ENCODE measurements around the gene MCL1.
"Not testable (repeated sequence)": the region's sequence is repeated elsewhere in the genome, so short reads cannot be mapped to it uniquely, and the experiment has no call there.

Gene MCL1

DNA sequence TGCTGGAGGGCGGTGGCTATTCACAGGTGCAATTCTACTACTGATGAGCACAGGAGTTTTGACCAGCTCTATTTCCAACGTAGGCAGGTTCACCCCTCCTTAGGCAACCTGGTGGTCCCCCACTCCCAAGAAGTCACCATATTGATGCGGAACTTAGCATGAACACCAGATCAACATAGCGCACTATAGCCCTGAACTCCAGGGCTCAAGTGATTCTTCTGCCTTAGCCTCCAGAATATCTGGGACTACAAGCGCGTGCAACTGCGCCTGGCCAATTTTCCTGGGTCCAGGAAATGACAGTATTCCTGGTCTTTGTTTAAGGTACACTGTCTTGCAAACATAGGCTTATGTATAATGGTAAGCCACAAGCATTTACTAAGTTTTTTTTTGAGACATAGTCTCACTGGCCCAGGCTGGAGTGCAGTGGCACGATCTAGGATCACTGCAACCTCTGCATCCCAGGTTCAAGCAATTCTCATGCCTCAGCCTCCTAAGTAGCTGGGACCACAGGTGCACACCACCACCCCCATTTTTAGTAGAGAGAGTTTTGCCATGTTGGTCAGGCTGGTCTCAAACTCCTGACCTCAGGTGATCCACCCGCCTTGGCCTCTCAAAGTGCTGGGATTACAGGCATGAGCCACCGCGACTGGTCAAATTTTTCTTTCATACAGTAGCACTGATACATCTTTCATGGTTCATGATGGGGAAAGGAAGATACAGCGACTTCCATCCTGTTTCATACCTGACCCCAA lies 12.6 kb downstream of the MCL1 start:
- no peaks in the 10 kb centered on the region for H3K27me3 ChIP-seq (ENCODE audit: control insufficient read depth in 3 of 3, insufficient read depth in 3 of 3, low read depth in 1 of 3, low read length in 3 of 3)
- H2BK15ac ChIP-seq (ENCODE audit: low read length), result no peak overlapping the region
- peak overlapping the region; percentile 26 for H3K4ac ChIP-seq (ENCODE audit: low read length)
- H3K14ac ChIP-seq (ENCODE audit: low read length), result no peak overlapping the region
- peak overlapping the region; percentile 37 for H3K9ac ChIP-seq (ENCODE audit: low read depth, low read length, poor library complexity)
- no peak overlapping the region for H2AFZ ChIP-seq (ENCODE audit: low read length)
- H3K9me3 ChIP-seq (replicated peaks in 1 of 2; ENCODE audit: control insufficient read depth in 2 of 2, insufficient read depth in 1 of 2, low read depth in 1 of 2, low read length in 2 of 2), result no peaks in the 10 kb centered on the region
- WGBS, 2 donors (ENCODE audit: extremely low coverage in 2 of 2, insufficient read length in 2 of 2, insufficient replicate concordance in 1 of 2), result no CpG with 5 or more reads among the region's 12 CpGs
- no peak overlapping the region for H3K4me3 ChIP-seq (ENCODE audit: low read length in 2 of 2)
- H3K36me3 ChIP-seq (replicated peaks in 1 of 2; ENCODE audit: control insufficient read depth in 2 of 2, insufficient read depth in 2 of 2, low read length in 2 of 2), result peaks cover 2 to 15% of the 10 kb centered on the region in 2 donors
- peak overlapping the region; percentile 9 for H3K23ac ChIP-seq (ENCODE audit: low read depth, low read length, poor library complexity)
- H2AK5ac ChIP-seq (ENCODE audit: low read depth, low read length), result peak overlapping the region; percentile 79
- peak overlapping the region; percentile 37 for H3K18ac ChIP-seq (ENCODE audit: low read length)
- no peak for DNase-seq (ENCODE audit: low spot score)
- no peak overlapping the region for H4K91ac ChIP-seq (ENCODE audit: low read depth, low read length, poor library complexity)
- H3K4me2 ChIP-seq (ENCODE audit: insufficient read depth, low read length, poor library complexity, severe bottlenecking), result no peak overlapping the region
- H2BK120ac ChIP-seq (ENCODE audit: low read depth, low read length), result no peak overlapping the region
- no peak overlapping the region for H2BK5ac ChIP-seq (ENCODE audit: low read length)
- no peak overlapping the region for H4K8ac ChIP-seq (ENCODE audit: low read depth, low read length)
- H3K79me1 ChIP-seq (ENCODE audit: low read depth, low read length), result peaks cover 9% of the 10 kb centered on the region
- peaks cover 37 to 52% of the 10 kb centered on the region in 2 donors for H3K4me1 ChIP-seq (ENCODE audit: control insufficient read depth in 2 of 2, insufficient read depth in 1 of 2, low read depth in 1 of 2, low read length in 2 of 2)
- peak overlapping the region; percentile 99 for H3K27ac ChIP-seq (replicated peaks; ENCODE audit: low read length)
- peak overlapping the region; percentile 95 for H2BK12ac ChIP-seq (ENCODE audit: low read length)

DNA sequence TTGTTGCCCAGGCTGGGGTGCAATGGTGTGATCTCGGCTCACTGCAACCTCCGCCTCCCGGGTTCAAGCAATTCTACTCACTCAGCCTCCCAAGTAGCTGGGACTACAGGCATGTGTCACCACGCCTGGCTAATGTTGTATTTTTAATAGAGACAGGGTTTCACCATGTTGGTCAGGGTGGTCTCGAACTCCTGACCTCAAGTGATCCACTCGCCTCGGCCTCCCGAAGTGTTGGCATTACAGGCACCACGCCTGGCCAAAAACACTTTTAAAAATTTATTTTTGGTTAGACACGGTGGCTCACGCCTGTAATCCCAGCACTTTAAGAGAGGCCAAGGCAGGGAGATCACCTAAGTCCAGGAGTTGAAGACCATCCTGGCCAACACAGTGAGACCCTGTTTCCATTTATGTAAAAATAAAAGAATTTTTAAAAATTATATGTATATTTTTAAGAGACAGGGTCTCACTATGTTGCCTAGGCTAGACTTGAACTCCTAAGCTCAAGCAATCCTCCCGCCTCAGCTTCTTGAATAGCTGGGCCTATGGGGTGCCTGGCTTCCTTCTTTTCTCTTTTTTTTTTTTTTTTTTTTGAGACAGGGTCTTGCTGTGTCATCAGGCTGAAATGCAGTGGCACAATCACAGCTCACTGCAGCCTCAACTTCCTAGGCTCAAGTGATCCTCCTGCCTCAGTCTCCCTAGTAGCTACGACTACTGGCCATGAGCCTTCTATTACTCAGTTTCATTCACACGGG lies 14.0 kb downstream of the MCL1 start:
- not testable (repeated sequence) for H3K18ac ChIP-seq (ENCODE audit: low read length); DNase-seq (ENCODE audit: low spot score)

DNA sequence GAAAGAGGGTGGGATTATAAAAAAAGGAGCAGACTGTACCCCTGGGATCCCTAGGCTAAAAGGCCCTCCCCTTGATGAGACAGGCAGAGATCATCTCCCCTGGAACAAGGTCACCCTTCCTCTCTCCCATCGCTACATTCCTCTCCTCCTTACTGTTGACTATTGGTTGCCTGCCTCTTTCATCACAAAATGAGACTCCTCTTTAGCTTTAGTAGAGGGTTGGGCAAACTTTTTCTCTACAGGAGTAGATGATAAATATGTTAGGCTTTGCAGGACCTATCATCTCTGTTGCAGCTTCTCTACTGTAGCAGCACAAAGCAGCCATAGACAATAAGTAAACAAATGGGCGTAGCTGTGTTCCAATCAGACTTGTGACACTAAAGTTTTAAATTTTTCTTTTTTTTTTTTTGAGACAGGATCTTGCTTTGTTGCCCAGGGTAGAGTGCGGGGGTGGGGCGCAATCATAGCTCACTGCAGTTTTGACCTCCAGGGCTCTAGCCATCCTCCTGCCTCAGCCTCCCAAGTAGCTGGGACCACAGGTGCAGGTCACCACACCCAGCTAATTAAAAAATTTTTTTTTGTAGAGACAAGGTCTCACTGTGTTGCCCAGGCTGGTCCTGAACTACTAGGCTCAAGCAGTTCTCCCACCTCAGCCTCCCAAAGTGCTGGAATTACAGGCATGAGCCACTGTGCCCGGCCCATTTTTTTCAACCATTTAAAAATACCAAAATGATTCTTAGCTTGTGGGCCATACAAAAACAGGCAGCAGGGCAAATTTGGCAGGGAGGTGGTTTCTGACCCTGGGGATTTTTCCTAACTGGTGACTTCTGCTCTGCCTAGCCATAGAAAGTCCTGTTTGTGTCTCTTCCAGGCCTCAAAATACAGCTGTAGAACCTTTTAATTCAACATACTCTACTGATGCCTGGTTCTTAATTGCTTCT lies 15.1 kb downstream of the MCL1 start:
- no peak overlapping the region for H3K4ac ChIP-seq (ENCODE audit: low read length)
- no peak overlapping the region for H2BK5ac ChIP-seq (ENCODE audit: low read length)
- H3K9ac ChIP-seq (ENCODE audit: low read depth, low read length, poor library complexity), result no peak overlapping the region
- H4K8ac ChIP-seq (ENCODE audit: low read depth, low read length), result no peak overlapping the region
- no peak for DNase-seq (ENCODE audit: low spot score)
- no peak overlapping the region for H2BK12ac ChIP-seq (ENCODE audit: low read length)
- no peak overlapping the region for H2AK5ac ChIP-seq (ENCODE audit: low read depth, low read length)
- H3K36me3 ChIP-seq (replicated peaks in 1 of 2; ENCODE audit: control insufficient read depth in 2 of 2, insufficient read depth in 2 of 2, low read length in 2 of 2), result no peaks in the 10 kb centered on the region
- H4K91ac ChIP-seq (ENCODE audit: low read depth, low read length, poor library complexity), result no peak overlapping the region
- no peak overlapping the region for H3K18ac ChIP-seq (ENCODE audit: low read length)
- no peak overlapping the region for H3K14ac ChIP-seq (ENCODE audit: low read length)
- peaks cover 7% of the 10 kb centered on the region for H3K79me1 ChIP-seq (ENCODE audit: low read depth, low read length)
- H3K4me1 ChIP-seq (ENCODE audit: control insufficient read depth in 2 of 2, insufficient read depth in 1 of 2, low read depth in 1 of 2, low read length in 2 of 2), result peaks cover 42 to 51% of the 10 kb centered on the region in 2 donors
- H3K27ac ChIP-seq (replicated peaks; ENCODE audit: low read length), result peak overlapping the region; percentile 13
- H3K9me3 ChIP-seq (replicated peaks in 1 of 2; ENCODE audit: control insufficient read depth in 2 of 2, insufficient read depth in 1 of 2, low read depth in 1 of 2, low read length in 2 of 2), result no peaks in the 10 kb centered on the region
- H3K27me3 ChIP-seq (ENCODE audit: control insufficient read depth in 3 of 3, insufficient read depth in 3 of 3, low read depth in 1 of 3, low read length in 3 of 3), result no peaks in the 10 kb centered on the region
- H3K23ac ChIP-seq (ENCODE audit: low read depth, low read length, poor library complexity), result no peak overlapping the region
- WGBS, 2 donors (ENCODE audit: extremely low coverage in 2 of 2, insufficient read length in 2 of 2, insufficient replicate concordance in 1 of 2), result no CpG with 5 or more reads among the region's 5 CpGs
- H2BK15ac ChIP-seq (ENCODE audit: low read length), result no peak overlapping the region
- H3K4me3 ChIP-seq (ENCODE audit: low read length in 2 of 2), result no peak overlapping the region
- H3K4me2 ChIP-seq (ENCODE audit: insufficient read depth, low read length, poor library complexity, severe bottlenecking), result no peak overlapping the region
- no peak overlapping the region for H2BK120ac ChIP-seq (ENCODE audit: low read depth, low read length)
- H2AFZ ChIP-seq (ENCODE audit: low read length), result no peak overlapping the region

More for the DNA sequence above, 14.0 kb downstream of the MCL1 start:
- not testable (repeated sequence) for H3K9me3 ChIP-seq (replicated peaks in 1 of 2; ENCODE audit: control insufficient read depth in 2 of 2, insufficient read depth in 1 of 2, low read depth in 1 of 2, low read length in 2 of 2); H2BK15ac ChIP-seq (ENCODE audit: low read length); H3K14ac ChIP-seq (ENCODE audit: low read length); H2BK12ac ChIP-seq (ENCODE audit: low read length); H3K23ac ChIP-seq (ENCODE audit: low read depth, low read length, poor library complexity); H3K9ac ChIP-seq (ENCODE audit: low read depth, low read length, poor library complexity); H4K91ac ChIP-seq (ENCODE audit: low read depth, low read length, poor library complexity); H3K36me3 ChIP-seq (replicated peaks in 1 of 2; ENCODE audit: control insufficient read depth in 2 of 2, insufficient read depth in 2 of 2, low read length in 2 of 2); H4K8ac ChIP-seq (ENCODE audit: low read depth, low read length); H3K4me3 ChIP-seq (ENCODE audit: low read length in 2 of 2); H2BK5ac ChIP-seq (ENCODE audit: low read length); H2AFZ ChIP-seq (ENCODE audit: low read length); H3K4me2 ChIP-seq (ENCODE audit: insufficient read depth, low read length, poor library complexity, severe bottlenecking); H3K27me3 ChIP-seq (ENCODE audit: control insufficient read depth in 3 of 3, insufficient read depth in 3 of 3, low read depth in 1 of 3, low read length in 3 of 3); H3K27ac ChIP-seq (replicated peaks; ENCODE audit: low read length); H3K4ac ChIP-seq (ENCODE audit: low read length); H2AK5ac ChIP-seq (ENCODE audit: low read depth, low read length); H3K79me1 ChIP-seq (ENCODE audit: low read depth, low read length); H2BK120ac ChIP-seq (ENCODE audit: low read depth, low read length)
- WGBS, 2 donors (ENCODE audit: extremely low coverage in 2 of 2, insufficient read length in 2 of 2, insufficient replicate concordance in 1 of 2), result no CpG with 5 or more reads among the region's 14 CpGs
- H3K4me1 ChIP-seq (ENCODE audit: control insufficient read depth in 2 of 2, insufficient read depth in 1 of 2, low read depth in 1 of 2, low read length in 2 of 2), result peaks cover 39 to 54% of the 10 kb centered on the region in 2 donors

All from neuronal stem cell (in vitro differentiated cells).